K562 (cell line): ENCODE measurements around the gene MAGI3. TPM values are rescaled to one million over a fixed set of nuclear protein-coding genes. Genes with fewer than 3 reads are reported as not detected.

Experiments used
- BACH1 ChIP-seq: fragments of 200-800 bp; sonication (Bioruptor generic); IDR thresholded peaks from 2 replicates; pipeline ENCODE4 v1.6.1; 2016; ENCODE audit warnings: missing genetic modification characterization, missing compliant biosample characterization
- BHLHE40 ChIP-seq: IDR thresholded peaks from 2 replicates; pipeline ENCODE4 v1.6.1; 2011; ENCODE audit warnings: low read length, improper control_type of control experiment
- CBX1 ChIP-seq: sonication (generic); IDR thresholded peaks from 2 replicates; pipeline ENCODE4 v1.6.1; 2016; ENCODE audit warnings: antibody characterized with exemption, low read depth, mild to moderate bottlenecking
- CCNT2 ChIP-seq: IDR thresholded peaks from 2 replicates; pipeline ENCODE4 v1.6.1; 2011; ENCODE audit warnings: borderline replicate concordance, low read depth, mild to moderate bottlenecking, moderate library complexity, mixed read lengths, low read length; ENCODE audit not compliant: insufficient read length; ENCODE audit errors: extremely low read depth
- E2F8 ChIP-seq: fragments of 450-650 bp; IDR thresholded peaks from 2 replicates; pipeline ENCODE4 v1.7.1; 2018; ENCODE audit warnings: mild to moderate bottlenecking, low read depth; ENCODE audit not compliant: partially characterized antibody
- HDAC3 ChIP-seq: fragments of 450-650 bp; IDR thresholded peaks from 2 replicates; pipeline ENCODE4 v1.6.1; 2018; ENCODE audit warnings: borderline replicate concordance, mild to moderate bottlenecking, moderate library complexity; ENCODE audit not compliant: partially characterized antibody
- HLTF ChIP-seq: fragments of 450-650 bp; IDR thresholded peaks from 2 replicates; pipeline ENCODE4 v1.6.1; 2016
- MAZ ChIP-seq, 2 experiments: fragments of 450-650 bp in 1 of 2; sonication (generic) in 1 of 2; formaldehyde crosslinking; IDR thresholded peaks in 1 of 2; conservative IDR thresholded peaks in 1 of 2; 2 replicates each; pipeline versions ENCODE4 v1.4.0 to v1.5.0; 2020; ENCODE audit warnings: mild to moderate bottlenecking in 1 of 2, missing genetic modification reagents in 1 of 2
- MYC ChIP-seq, 2 experiments: fragments of 250-450 bp in 1 of 2; sonication (Bioruptor Pico) in 1 of 2; IDR thresholded peaks; 2 replicates each; pipeline versions ENCODE4 v1.5.1 to v1.6.1; 2012 to 2021; ENCODE audit warnings: low read depth in 2 of 2, borderline replicate concordance in 1 of 2, improper control_type of control experiment in 1 of 2, low read length in 1 of 2, mild to moderate bottlenecking in 1 of 2, moderate library complexity in 1 of 2
- NCOA4 ChIP-seq: fragments of 450-650 bp; IDR thresholded peaks from 2 replicates; pipeline ENCODE4 v1.6.1; 2018; ENCODE audit warnings: mild to moderate bottlenecking; ENCODE audit not compliant: partially characterized antibody
- NR2C1 ChIP-seq, 2 experiments: fragments of 450-650 bp; IDR thresholded peaks; 2 replicates each; pipeline ENCODE4 v1.6.1; 2017; ENCODE audit warnings: mild to moderate bottlenecking in 2 of 2, antibody characterized with exemption in 1 of 2, inconsistent platforms in 1 of 2, missing compliant biosample characterization in 1 of 2, missing genetic modification characterization in 1 of 2
- PKNOX1 ChIP-seq: fragments of 450-650 bp; IDR thresholded peaks from 2 replicates; pipeline ENCODE4 v1.6.1; 2016
- SMARCC2 ChIP-seq: fragments of 450-650 bp; IDR thresholded peaks from 2 replicates; pipeline ENCODE4 v1.6.1; 2017; ENCODE audit warnings: antibody characterized with exemption, moderate library complexity, mild to moderate bottlenecking, low read depth
- SMARCE1 ChIP-seq: fragments of 450-650 bp; IDR thresholded peaks from 2 replicates; pipeline ENCODE4 v1.7.1; 2016; ENCODE audit warnings: mild to moderate bottlenecking
- TCF3 ChIP-seq: sonication (generic); formaldehyde crosslinking; IDR thresholded peaks from 2 replicates; pipeline ENCODE4 v1.4.0; 2020; ENCODE audit warnings: mild to moderate bottlenecking, missing genetic modification reagents
- YBX1 ChIP-seq: fragments of 450-650 bp; IDR thresholded peaks from 2 replicates; pipeline ENCODE4 v1.7.1; 2016; ENCODE audit warnings: mild to moderate bottlenecking
- ZBTB49 ChIP-seq: sonication (generic); formaldehyde crosslinking; IDR thresholded peaks from 2 replicates; pipeline ENCODE4 v1.8.0; 2022; ENCODE audit warnings: missing genetic modification reagents, mild to moderate bottlenecking, borderline replicate concordance
- ZNF583 ChIP-seq: fragments of 250-450 bp; sonication (Bioruptor Pico); IDR thresholded peaks from 2 replicates; pipeline ENCODE4 v1.4.0; 2020
- ZNF644 ChIP-seq: fragments of 200-800 bp; sonication (Bioruptor generic); IDR thresholded peaks from 2 replicates; pipeline ENCODE4 v1.6.1; 2016; ENCODE audit warnings: low read depth, missing genetic modification characterization, missing compliant biosample characterization
- ZNF696 ChIP-seq: fragments of 250-450 bp; sonication (Bioruptor Pico); conservative IDR thresholded peaks from 2 replicates; pipeline ENCODE4 v1.4.0; 2020; ENCODE audit warnings: mild to moderate bottlenecking, moderate library complexity
- ZSCAN32 ChIP-seq: fragments of 450-650 bp; formaldehyde crosslinking; IDR thresholded peaks from 2 replicates; pipeline ENCODE4 v1.4.0; 2020; ENCODE audit warnings: mild to moderate bottlenecking, moderate library complexity
- polyA plus RNA-seq, 8 experiments: library from polyadenylated mRNA; depleted of rRNA in 4 of 8; stranded (reverse) in 5 of 8; unstranded in 3 of 8; fragments of >200 nt; fragmentation: Nextera tagmentation in 2 of 8; fragmentation: Illumina TruSeq in 1 of 8; extraction: Ambion mirVana in 2 of 8; extraction: Trizol in 1 of 8; gene quantifications; 2 replicates each; pipeline versions ENCODE4 v1.2.1 to v1.2.3, GENCODE V29; 2011 to 2014; ENCODE audit warnings: inconsistent platforms in 1 of 8, missing spikeins in 1 of 8
- total RNA-seq, 7 experiments: library from RNA; depleted of rRNA in 6 of 7; stranded (reverse); fragments of >200 nt in 6 of 7; fragmentation: Illumina TruSeq in 2 of 7; extraction: Trizol in 2 of 7; gene quantifications; 2 replicates each; pipeline versions ENCODE4 v1.2.1 to v1.2.3, GENCODE V29; 2011 to 2021; ENCODE audit warnings: low replicate concordance in 1 of 7

MAGI3 gene
- total and polyA plus RNA-seq, 9 of the 15 experiments (the other 6 are each of a cell fraction or from before 2014, with no cell fraction given) = 1.0 to 8.6 (median 5.5) TPM

- TF ChIP-seq CBX1 (no peak), ZNF644 (tag) (peak; percentile 63; the same call in 1 of the 2 replicates), PKNOX1 (peak; percentile 98), E2F8 (no peak), BACH1 (tag) (peak; percentile 52; the same call in 1 of the 2 replicates), BHLHE40 (peak; percentile 62; the same call in 1 of the 2 replicates), MAZ (CRISPR knock-in tag; conservative IDR thresholded peaks at IDR 0.05 in 1 of 2, IDR thresholded peaks at IDR 0.05 in 1 of 2) (peak in 1 of 2 experiments; percentile 40; a peak in 2 of 4 replicates), ZBTB49 (CRISPR knock-in tag) (no peak), ZNF696 (CRISPR knock-in tag) (no peak), SMARCE1 (0 out of 2 replicates have a peak, but pooled peaks have one; percentile 56), NR2C1 (IDR thresholded peaks at IDR 0.05) (peak; percentile 78), NR2C1 (tag; IDR thresholded peaks at IDR 0.05) (peak; percentile 81), ZNF583 (CRISPR knock-in tag) (0 out of 2 replicates have a peak, but pooled peaks have one; percentile 36), MYC (IDR thresholded peaks at IDR 0.05; ENCODE audit: low read depth, low read length) (peak; percentile 80), MYC (CRISPR knock-in tag; IDR thresholded peaks at IDR 0.05; ENCODE audit: borderline replicate concordance, low read depth) (no peak), CCNT2 (peak; percentile 39), ZSCAN32 (CRISPR knock-in tag) (no peak), HDAC3 (peak; percentile 41), SMARCC2 (peak; percentile 36; the same call in 1 of the 2 replicates), TCF3 (CRISPR knock-in tag) (peak; percentile 55; the same call in 1 of the 2 replicates), YBX1 (no peak), HLTF (peak; percentile 81), NCOA4 (no peak)
Measured at GRCh38 chr1:113677250-113678158, 287.2 kb downstream of the MAGI3 start (continued).
